Raji (cell line): ENCODE data around the gene DHX8.

Source experiments
- POLR2A ChIP-seq: IDR thresholded peaks from 2 replicates; pipeline ENCODE4 v1.6.1; 2011; ENCODE audit warnings: low read depth, low read length, control low read depth; ENCODE audit not compliant: insufficient read depth

Gene DHX8

GRCh38 chr17:43533699-43534098, 49.9 kb downstream of the DHX8 start:
- TF ChIP-seq POLR2A: no peak

DNA sequence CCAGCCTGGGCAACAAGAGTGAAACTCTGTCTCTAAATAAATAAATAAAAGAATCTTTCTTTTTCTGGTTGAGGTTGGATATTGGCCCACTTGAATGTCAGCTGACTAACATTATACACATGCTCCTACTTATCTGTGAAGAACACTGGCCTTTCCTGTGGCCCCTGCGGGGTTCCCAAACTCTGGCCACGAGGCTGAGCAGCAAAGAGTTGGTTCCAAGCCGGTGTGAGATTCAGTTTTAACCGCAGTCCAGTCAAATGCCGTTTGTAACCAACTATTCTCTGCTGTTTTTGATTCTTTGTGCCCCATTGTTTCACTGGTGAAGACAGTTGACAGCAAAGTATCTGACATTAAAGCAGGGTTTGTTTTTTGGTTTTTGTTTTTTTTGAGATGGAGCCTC, 51.1 kb downstream of the DHX8 start:
- no peak for TF ChIP-seq POLR2A

DNA sequence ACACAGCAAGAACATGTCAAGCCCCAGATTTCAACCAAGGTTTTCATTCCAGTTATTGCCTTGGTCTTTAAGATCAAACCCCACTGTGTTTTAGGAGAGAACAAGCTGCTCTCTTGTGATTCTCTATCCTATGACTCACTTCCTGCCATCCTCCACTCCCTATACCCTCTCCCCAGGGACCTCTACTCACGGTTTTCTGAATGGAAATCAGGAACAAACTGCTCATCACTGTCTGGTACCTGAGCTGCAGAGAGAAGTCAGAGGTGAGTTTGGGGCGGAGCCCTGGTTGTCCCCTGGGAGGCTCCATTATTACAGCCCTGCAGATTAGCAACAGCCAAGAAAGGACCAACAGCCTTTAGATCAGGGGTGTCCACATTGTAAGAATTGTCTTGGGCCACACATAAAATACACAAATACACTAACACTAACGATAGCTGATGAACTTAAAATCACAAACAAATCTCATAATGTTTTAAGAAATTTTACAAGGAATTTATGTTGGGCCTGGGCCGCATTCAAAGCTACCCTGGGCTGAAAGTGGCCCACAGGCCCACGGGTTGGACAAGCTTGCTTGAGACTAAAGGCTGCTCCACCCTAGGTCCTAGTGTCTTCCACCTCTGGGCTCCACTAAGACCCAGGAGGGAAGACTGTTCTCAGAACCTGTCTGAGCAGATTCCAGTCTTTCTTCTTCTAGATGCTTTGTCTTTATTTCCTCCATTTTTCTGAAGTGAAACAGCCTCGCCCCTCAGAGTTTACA, 52.6 kb downstream of the DHX8 start:
- TF ChIP-seq POLR2A: no peak

DNA sequence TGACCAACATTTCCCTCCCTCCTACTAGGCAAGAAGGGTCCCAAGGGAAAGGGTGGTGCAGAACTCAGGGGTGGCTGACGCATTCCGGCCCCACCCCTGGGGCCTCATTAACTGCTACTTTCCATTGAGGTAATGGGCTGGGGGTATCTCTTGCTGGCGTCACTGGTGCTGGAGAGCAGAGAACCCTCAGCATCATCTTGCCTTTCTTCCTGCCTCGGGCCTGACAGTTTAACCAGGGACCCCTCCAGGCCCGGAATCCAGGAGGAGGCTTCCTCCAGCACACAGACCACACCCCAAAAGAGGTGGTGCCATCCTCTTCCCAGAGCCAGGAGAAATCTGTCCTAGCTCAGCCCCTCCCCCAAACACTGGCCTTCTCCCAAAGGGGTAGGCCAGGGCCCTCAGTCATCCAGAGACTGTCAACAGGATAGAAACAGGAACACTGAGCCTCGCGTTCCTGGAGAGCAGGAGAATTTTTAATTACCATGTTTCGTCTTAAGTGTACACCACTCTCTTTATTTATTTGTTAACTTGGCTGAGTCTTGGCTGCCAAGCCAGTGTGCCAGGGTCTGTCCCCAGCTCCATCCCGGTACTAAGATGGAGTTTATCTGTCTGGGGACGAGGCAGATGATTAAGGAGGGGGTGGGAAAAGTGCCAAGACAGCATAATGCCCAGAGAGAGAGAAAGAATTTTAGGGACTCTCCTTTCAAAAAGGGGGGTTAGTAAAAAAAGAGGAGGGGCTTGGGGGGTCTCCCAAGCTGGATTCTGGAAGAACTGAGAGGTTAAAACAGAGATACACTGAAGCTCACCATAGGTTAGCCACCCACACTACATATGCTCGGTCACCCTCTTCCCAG, 57.3 kb downstream of the DHX8 start:
- no peak for TF ChIP-seq POLR2A

GRCh38 chr17:43542859-43543258, 59.1 kb downstream of the DHX8 start:
- no peak for TF ChIP-seq POLR2A

DNA sequence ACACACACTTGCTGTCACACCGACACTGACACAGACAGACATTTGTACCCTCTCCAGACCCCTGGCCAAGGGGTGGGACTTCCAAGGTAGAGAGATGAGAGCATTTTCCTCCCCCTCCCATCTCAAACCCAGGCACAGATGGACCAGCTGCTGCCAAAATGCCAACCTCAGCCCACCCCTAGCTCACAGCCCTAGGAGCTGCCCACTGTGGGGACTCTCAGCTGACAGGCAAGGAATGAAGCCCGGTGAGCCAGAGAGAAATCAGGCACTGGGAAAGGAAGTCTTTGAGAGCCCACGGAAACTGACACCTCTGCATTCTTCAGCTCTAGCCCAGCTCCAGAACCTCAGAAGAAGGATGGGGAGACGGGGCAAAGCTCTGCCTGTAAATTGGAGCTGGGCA, 59.5 kb downstream of the DHX8 start:
- no peak for TF ChIP-seq POLR2A

- no peak for TF ChIP-seq POLR2A
Observed at GRCh38 chr17:43543771-43544575, 60.2 kb downstream of the DHX8 start.

- no peak for TF ChIP-seq POLR2A
Observed at GRCh38 chr17:43545383-43545632, 61.5 kb downstream of the DHX8 start.

DNA sequence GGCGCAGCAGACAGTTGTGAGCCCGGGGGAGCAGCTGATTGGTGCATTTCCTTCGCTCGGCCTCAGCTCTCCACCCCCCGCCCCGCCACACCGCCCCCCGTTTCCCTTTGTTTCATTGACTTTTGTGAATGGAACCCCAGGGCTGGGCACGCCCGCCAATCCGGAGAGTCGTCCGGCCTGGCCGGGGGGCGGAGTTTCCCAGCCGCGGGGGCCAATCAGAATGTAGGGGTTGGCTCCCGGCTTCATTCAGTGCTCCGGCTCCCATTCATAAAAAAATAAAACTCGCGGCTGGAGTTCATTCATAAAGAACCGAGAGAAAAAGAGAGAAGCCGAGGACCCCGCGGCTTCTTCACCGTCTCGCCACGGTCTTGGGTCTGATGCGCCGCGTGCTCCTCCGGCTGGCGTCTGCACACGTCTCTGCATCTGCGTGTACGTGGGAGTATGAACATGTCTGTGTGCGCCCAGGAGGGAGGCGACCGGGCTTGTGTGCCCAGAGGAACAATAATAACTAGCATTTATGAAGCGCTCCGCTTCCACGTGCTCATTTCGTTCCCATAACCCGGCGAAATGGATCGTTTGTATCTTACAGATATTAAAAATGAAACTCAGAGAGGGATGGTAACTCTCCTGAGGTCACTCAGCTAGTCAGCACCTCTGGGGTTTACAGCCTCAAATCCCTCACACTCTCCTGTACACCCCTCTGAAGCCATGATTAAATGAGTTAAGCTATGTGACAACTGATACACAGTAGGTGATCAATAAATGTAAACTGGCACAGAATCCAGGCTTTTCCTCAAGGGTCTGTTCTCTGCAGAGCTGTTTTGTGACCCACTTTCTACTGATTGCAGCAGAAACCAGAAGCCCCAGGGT, 62.8 kb downstream of the DHX8 start, which contains the start of gene ETV4:
ETV4 (minus strand) TSS at position 22 of the 870 bp plus-strand sequence. CDS start 723 bp downstream, outside the sequence.
- no peak for TF ChIP-seq POLR2A

DNA sequence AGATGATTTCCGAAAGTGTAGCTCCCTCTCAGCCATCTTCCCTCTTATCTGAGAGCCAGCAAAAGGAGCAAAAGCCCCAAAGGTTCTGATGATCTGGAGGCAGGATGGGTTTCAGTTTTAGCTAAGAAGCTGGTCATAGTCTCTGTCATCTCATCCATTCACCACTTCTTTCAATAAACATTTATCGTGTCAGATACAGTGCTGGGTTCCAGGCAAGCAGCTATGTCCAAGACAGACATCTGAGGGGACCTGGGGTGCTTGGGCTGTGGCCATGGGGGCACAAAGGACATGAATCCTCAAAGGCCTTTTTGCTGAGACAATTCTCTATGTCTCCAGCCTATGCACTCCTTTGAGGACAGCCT, 63.4 kb downstream of the DHX8 start:
- no peak for TF ChIP-seq POLR2A

DNA sequence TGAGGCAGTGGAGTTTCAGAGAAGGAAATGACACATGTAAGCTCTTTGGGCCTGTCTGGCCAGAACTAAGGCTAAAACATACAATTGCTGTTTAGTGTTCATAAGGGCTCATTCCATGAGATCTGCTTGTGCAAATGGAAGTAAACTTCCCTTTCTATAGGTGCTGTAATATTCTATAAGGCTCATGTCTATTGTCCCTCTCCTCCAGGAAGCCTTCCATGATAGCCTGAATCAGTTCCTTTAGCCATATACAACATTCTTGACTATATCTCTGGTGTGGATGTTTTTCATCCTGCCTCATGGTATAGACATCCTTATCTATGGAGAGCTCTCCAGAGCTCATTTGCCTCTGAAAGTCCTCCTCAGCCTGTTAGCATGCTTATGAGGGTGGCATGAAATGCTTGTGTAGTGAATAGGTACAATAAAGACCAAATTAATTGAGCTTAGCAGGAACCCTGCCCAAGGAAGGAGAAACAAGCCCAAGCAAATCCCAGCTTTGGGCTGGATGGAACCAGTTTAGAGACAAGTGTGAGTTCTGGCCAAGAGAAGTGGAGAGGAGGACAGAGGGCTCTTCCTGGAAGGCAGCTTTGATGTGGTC, 64.0 kb downstream of the DHX8 start:
- no peak for TF ChIP-seq POLR2A

GRCh38 chr17:43548689-43549379, 65.1 kb downstream of the DHX8 start:
- no peak for TF ChIP-seq POLR2A

- TF ChIP-seq POLR2A: no peak
Observed at GRCh38 chr17:43549496-43549895, 65.7 kb downstream of the DHX8 start.

GRCh38 chr17:43550754-43551153, 67.0 kb downstream of the DHX8 start:
- no peak for TF ChIP-seq POLR2A
